ENCODE data around the gene LCN12. TPM values are rescaled to one million over a fixed set of nuclear protein-coding genes. Genes with fewer than 3 reads are reported as not detected.
A peak's percentile ranks its signal among the peaks of the same experiment; 100 is the strongest.

The LCN12 gene
- total and polyA plus RNA-seq, 2 donors from 2014 or later = 35.5 to 42.9 TPM

- Histone ChIP-seq H3K9me3 (ENCODE audit: control insufficient read depth in 2 of 3, insufficient read depth in 1 of 3, low read length in 3 of 3) (no peaks in the 10 kb centered on the region), H3K4me1 (ENCODE audit: control insufficient read depth in 2 of 3, insufficient read depth in 2 of 3, low read depth in 1 of 3, low read length in 3 of 3) (peaks cover 0 to 14% (median 0%) of the 10 kb centered on the region in 3 donors), H3K36me3 (ENCODE audit: control insufficient read depth in 2 of 3, insufficient read depth in 3 of 3, low read length in 3 of 3) (no peaks in the 10 kb centered on the region), H3K27ac (ENCODE audit: low read depth in 2 of 2, low read length in 2 of 2) (peak overlapping the region; percentile 17 to 23), H3K4me3 (ENCODE audit: low read length in 3 of 3) (peak overlapping the region in 1 of 3 donors; percentile 41), H3K9ac (ENCODE audit: low read length in 3 of 3) (no peak overlapping the region), H3K27me3 (ENCODE audit: control insufficient read depth, insufficient read depth, low read length) (no peaks in the 10 kb centered on the region)
- FAIRE-seq (no peak), DNase-seq (no peak)
- intact Hi-C loops (cut with DNase I) = no loop called here
- TF ChIP-seq CTCF (IDR thresholded peaks at IDR 0.05; ENCODE audit: borderline replicate concordance, extremely low read depth, insufficient read depth) = no peak
Observed at GRCh38 chr9:136977649-136978072, 25.6 kb downstream of the LCN12 start.

GRCh38 chr9:136978073-136978864, 26.2 kb downstream of the LCN12 start:
- H3K9ac ChIP-seq (ENCODE audit: low read length in 3 of 3) = no peak overlapping the region
- FAIRE-seq (no peak), DNase-seq (peak; percentile 70 to 94 (median 82))
- intact Hi-C loops (cut with DNase I) = no loop called here
- H3K4me3 ChIP-seq (ENCODE audit: low read length in 3 of 3) = peak overlapping the region in 1 of 3 donors; percentile 41
- H3K9me3 ChIP-seq (ENCODE audit: control insufficient read depth in 2 of 3, insufficient read depth in 1 of 3, low read length in 3 of 3) = no peaks in the 10 kb centered on the region
- TF ChIP-seq CTCF (IDR thresholded peaks at IDR 0.05; ENCODE audit: borderline replicate concordance, extremely low read depth, insufficient read depth) = no peak
- H3K4me1 ChIP-seq (ENCODE audit: control insufficient read depth in 2 of 3, insufficient read depth in 2 of 3, low read depth in 1 of 3, low read length in 3 of 3) = peaks cover 0 to 14% (median 0%) of the 10 kb centered on the region in 3 donors
- H3K27ac ChIP-seq (ENCODE audit: low read depth in 2 of 2, low read length in 2 of 2) = no peak overlapping the region
- no peaks in the 10 kb centered on the region for H3K36me3 ChIP-seq (ENCODE audit: control insufficient read depth in 2 of 3, insufficient read depth in 3 of 3, low read length in 3 of 3)
- H3K27me3 ChIP-seq (ENCODE audit: control insufficient read depth, insufficient read depth, low read length) = no peaks in the 10 kb centered on the region

- DNase-seq (peak in 2 of 5 donors; percentile 83 to 85), FAIRE-seq (no peak)
- H3K4me1 ChIP-seq (ENCODE audit: control insufficient read depth in 2 of 3, insufficient read depth in 2 of 3, low read depth in 1 of 3, low read length in 3 of 3) = peaks cover 0 to 14% (median 0%) of the 10 kb centered on the region in 3 donors
- H3K9ac ChIP-seq (ENCODE audit: low read length in 3 of 3) = no peak overlapping the region
- no peak overlapping the region for H3K4me3 ChIP-seq (ENCODE audit: low read length in 3 of 3)
- H3K9me3 ChIP-seq (ENCODE audit: control insufficient read depth in 2 of 3, insufficient read depth in 1 of 3, low read length in 3 of 3) = no peaks in the 10 kb centered on the region
- H3K27me3 ChIP-seq (ENCODE audit: control insufficient read depth, insufficient read depth, low read length) = peaks cover 4% of the 10 kb centered on the region
- no peak overlapping the region for H3K27ac ChIP-seq (ENCODE audit: low read depth in 2 of 2, low read length in 2 of 2)
- intact Hi-C loops (cut with DNase I) = no loop called here
- TF ChIP-seq CTCF (IDR thresholded peaks at IDR 0.05; ENCODE audit: borderline replicate concordance, extremely low read depth, insufficient read depth) = no peak
- H3K36me3 ChIP-seq (ENCODE audit: control insufficient read depth in 2 of 3, insufficient read depth in 3 of 3, low read length in 3 of 3) = peaks cover 0 to 3% (median 0%) of the 10 kb centered on the region in 3 donors
Observed at GRCh38 chr9:136978865-136979544, 26.9 kb downstream of the LCN12 start.

All from kidney (tissue), 14 donors.